GM12878 (cell line): ENCODE data around the gene NDST4. TPM values are rescaled to one million over a fixed set of nuclear protein-coding genes. Genes with fewer than 3 reads are reported as not detected.

ENCODE experiments used
- ATAC-seq: fragments of 200-7000 bp; cut with Tn5 transposase; 3 replicates; pipeline ENCODE4 v1.9.1; 2020; ENCODE audit warnings: mild to moderate bottlenecking, moderate library complexity
- BruUV-seq: library from RNA; stranded (reverse); fragments of 400-500 nt; replicated peaks from 2 replicates; lab custom pipeline; 2021; lab: Mats Ljungman, UMichigan
- CTCF ChIA-PET: fragments of 300-600 bp; sonication (Branson Sonifier 250); formaldehyde crosslinking; extraction: SDS; loops from one replicate; lab custom pipeline; 2021; ENCODE audit warnings: inconsistent platforms; lab: Yijun Ruan, JAX
- POLR2A ChIA-PET: fragments of 350-600 bp; formaldehyde crosslinking; extraction: SDS; loops from one replicate; lab custom pipeline; 2021; ENCODE audit warnings: inconsistent platforms; lab: Charles Lee
- RAD21 ChIA-PET: fragments of 300-600 bp; sonication (Branson Sonifier 250); formaldehyde crosslinking; loops from one replicate; lab custom pipeline; 2023; ENCODE audit warnings: antibody characterized with exemption; ENCODE audit not compliant: unreplicated experiment; lab: Charles Lee
- SMC1A ChIA-PET: fragments of 300-600 bp; sonication (Branson Sonifier 250); formaldehyde crosslinking; loops from one replicate; lab custom pipeline; 2023; ENCODE audit not compliant: unreplicated experiment, uncharacterized antibody; lab: Charles Lee
- DNase-seq: peaks from one replicate; pipeline ENCODE4 v3.0.0-alpha.2; 2011; ENCODE audit warnings: low read depth, low spot score
- FAIRE-seq: peaks from 3 replicates; lab custom pipeline; 2011; peaks lifted over from hg19 to GRCh38; lab: Jason Lieb, UNC
- H2AFZ ChIP-seq: 2 replicates; pipeline ENCODE4 v1.6.0; 2011; ENCODE audit warnings: low read depth, low read length, control low read depth; ENCODE audit not compliant: control insufficient read depth
- H3K27ac ChIP-seq: 2 replicates; pipeline ENCODE4 v1.5.1; 2011; ENCODE audit warnings: control low read depth; ENCODE audit not compliant: control insufficient read depth, insufficient read depth
- H3K27me3 ChIP-seq, 2 experiments: replicated peaks in 1 of 2; 2 replicates each; pipeline versions ENCODE4 v1.6.0 to v1.6.1; 2011; ENCODE audit warnings: low read length in 1 of 2; ENCODE audit not compliant: control insufficient read depth in 2 of 2, insufficient read depth in 2 of 2
- H3K36me3 ChIP-seq, 2 experiments: 2 replicates each; pipeline ENCODE4 v1.5.1; 2011; ENCODE audit warnings: low read length in 1 of 2; ENCODE audit not compliant: control insufficient read depth in 2 of 2, insufficient read depth in 2 of 2
- H3K4me1 ChIP-seq: 2 replicates; pipeline ENCODE4 v1.6.1; 2011; ENCODE audit warnings: mild to moderate bottlenecking, low read length, moderate library complexity, mixed read lengths; ENCODE audit not compliant: control insufficient read depth, insufficient read depth
- H3K4me2 ChIP-seq: 2 replicates; pipeline ENCODE4 v1.6.0; 2011; ENCODE audit warnings: control low read depth; ENCODE audit not compliant: control insufficient read depth, insufficient read depth
- H3K4me3 ChIP-seq: fragments of 200-600 bp; sonication (generic); 2 replicates; pipeline ENCODE4 v1.5.1; 2016
- H3K79me2 ChIP-seq: 2 replicates; pipeline ENCODE4 v1.6.0; 2011; ENCODE audit warnings: low read length; ENCODE audit not compliant: control insufficient read depth, insufficient read depth
- H3K9ac ChIP-seq: 2 replicates; pipeline ENCODE4 v1.8.0; 2011; ENCODE audit warnings: low read length, control low read depth, mixed read lengths; ENCODE audit not compliant: control insufficient read depth, insufficient read depth
- H3K9me3 ChIP-seq: replicated peaks from 3 replicates; pipeline ENCODE4 v1.5.1; 2011; ENCODE audit warnings: mild to moderate bottlenecking, low read length; ENCODE audit not compliant: control insufficient read depth, insufficient read depth
- H4K20me1 ChIP-seq: 2 replicates; pipeline ENCODE4 v1.6.0; 2011; ENCODE audit not compliant: control insufficient read depth, insufficient read depth
- RFX5 ChIP-seq: IDR thresholded peaks from 2 replicates; pipeline ENCODE4 v1.6.1; 2011; ENCODE audit warnings: low read depth, low read length, improper control_type of control experiment
- YY1 ChIP-seq: IDR thresholded peaks from 2 replicates; pipeline ENCODE4 v1.6.1; 2011; ENCODE audit warnings: low read depth, mild to moderate bottlenecking, low read length
- WGBS: methylation state at CpG from one replicate; pipeline ENCODE4 v1.1.6; 2016; ENCODE audit warnings: low lambda C conversion rate; ENCODE audit not compliant: insufficient replicate concordance, insufficient coverage; ENCODE audit errors: missing lambda C conversion rate; 5-methylcytosine and 5-hydroxymethylcytosine counted together
- in situ Hi-C: fragments of 300-500 bp; cut with MboI; formaldehyde crosslinking; loops from 9 replicates; pipeline ENCODE4 v1.14.3; 2018; ENCODE audit warnings: mixed read lengths
- intact Hi-C: fragments of 100-400 bp; cut with micrococcal nuclease; formaldehyde crosslinking; loops from one replicate; pipeline ENCODE4 v1.14.2; 2022; ENCODE audit not compliant: unreplicated experiment
- polyA plus RNA-seq, 11 experiments: library from polyadenylated mRNA; depleted of rRNA in 4 of 11; unstranded in 6 of 11; stranded (reverse) in 5 of 11; fragments of >200 nt; fragmentation: Nextera tagmentation in 4 of 11; fragmentation: Illumina TruSeq in 1 of 11; extraction: Ambion mirVana in 4 of 11; extraction: Trizol in 1 of 11; gene quantifications; 1 replicate in 1 of 11; 2 replicates in 10 of 11; pipeline versions ENCODE4 v1.2.1 to v1.2.3, GENCODE V29; 2011 to 2016; ENCODE audit warnings: inconsistent platforms in 2 of 11, missing spikeins in 2 of 11, low read depth in 1 of 11
- total RNA-seq, 4 experiments: library from RNA; depleted of rRNA in 3 of 4; stranded (reverse); fragments of >200 nt in 3 of 4; fragmentation: Illumina TruSeq in 1 of 4; extraction: Trizol in 1 of 4; gene quantifications; 2 replicates each; pipeline versions ENCODE4 v1.2.1 to v1.2.3, GENCODE V29; 2013 to 2021
- TF ChIP-seq, protein P1 (sequence below): fragments of 450-650 bp; IDR thresholded peaks from 2 replicates; pipeline ENCODE4 v1.6.1; 2018; ENCODE audit warnings: borderline replicate concordance, mild to moderate bottlenecking; ENCODE audit not compliant: partially characterized antibody

The NDST4 gene
- total and polyA plus RNA-seq, 10 of the 15 experiments (the other 5 are each of a cell fraction or from before 2014, with no cell fraction given) = 0.04 to 0.11 (median 0.07) TPM; not detected in 6

- TF ChIP-seq, protein P1, sequence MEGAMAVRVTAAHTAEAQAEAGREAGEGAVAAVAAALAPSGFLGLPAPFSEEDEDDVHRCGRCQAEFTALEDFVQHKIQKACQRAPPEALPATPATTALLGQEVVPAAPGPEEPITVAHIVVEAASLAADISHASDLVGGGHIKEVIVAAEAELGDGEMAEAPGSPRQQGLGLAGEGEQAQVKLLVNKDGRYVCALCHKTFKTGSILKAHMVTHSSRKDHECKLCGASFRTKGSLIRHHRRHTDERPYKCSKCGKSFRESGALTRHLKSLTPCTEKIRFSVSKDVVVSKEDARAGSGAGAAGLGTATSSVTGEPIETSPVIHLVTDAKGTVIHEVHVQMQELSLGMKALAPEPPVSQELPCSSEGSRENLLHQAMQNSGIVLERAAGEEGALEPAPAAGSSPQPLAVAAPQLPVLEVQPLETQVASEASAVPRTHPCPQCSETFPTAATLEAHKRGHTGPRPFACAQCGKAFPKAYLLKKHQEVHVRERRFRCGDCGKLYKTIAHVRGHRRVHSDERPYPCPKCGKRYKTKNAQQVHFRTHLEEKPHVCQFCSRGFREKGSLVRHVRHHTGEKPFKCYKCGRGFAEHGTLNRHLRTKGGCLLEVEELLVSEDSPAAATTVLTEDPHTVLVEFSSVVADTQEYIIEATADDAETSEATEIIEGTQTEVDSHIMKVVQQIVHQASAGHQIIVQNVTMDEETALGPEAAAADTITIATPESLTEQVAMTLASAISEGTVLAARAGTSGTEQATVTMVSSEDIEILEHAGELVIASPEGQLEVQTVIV = no peak
- TF ChIP-seq, all 136 proteins: peak for 0
These were observed 115.7 kb downstream of the NDST4 start (continued) for GRCh38 chr4:114997576-114998247.

DNA sequence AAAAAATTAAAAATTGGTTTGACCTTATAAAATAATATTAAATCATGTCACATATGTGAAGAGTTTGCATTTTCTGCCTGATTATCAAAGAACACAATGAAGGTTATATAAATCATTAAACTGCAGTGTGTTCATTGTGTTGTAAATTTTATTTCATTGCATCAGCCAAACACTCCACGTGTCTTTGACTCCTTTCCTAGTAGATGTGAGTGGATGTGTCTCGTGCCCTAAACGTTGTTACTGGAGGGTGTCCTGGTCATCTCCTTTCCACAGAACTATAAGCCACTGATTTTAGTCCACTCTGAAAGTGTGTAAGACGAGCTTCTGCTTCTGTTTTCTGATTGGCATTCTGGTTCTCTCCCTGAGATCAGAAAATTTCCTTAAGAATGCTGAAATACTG, 127.3 kb downstream of the NDST4 start:
- no peaks in the 10 kb centered on the region for H4K20me1 ChIP-seq
- no peaks in the 10 kb centered on the region for H3K4me1 ChIP-seq
- no TSS peak for BruUV-seq
- no peak overlapping the region for H3K4me3 ChIP-seq
- H2AFZ ChIP-seq = no peak overlapping the region
- H3K27ac ChIP-seq = no peak overlapping the region
- intact Hi-C loops = no loop called here
- DNase-seq (no peak), ATAC-seq (no peak), FAIRE-seq (no peak)
- ChIA-PET CTCF (no interaction called here), SMC1A (no interaction called here), POLR2A (no interaction called here), RAD21 (no interaction called here)
- TF ChIP-seq RFX5 = no peak
- no peak for TF ChIP-seq YY1
- H3K9me3 ChIP-seq = no peaks in the 10 kb centered on the region
- H3K79me2 ChIP-seq = no peaks in the 10 kb centered on the region
- in situ Hi-C loops = no loop called here
- H3K36me3 ChIP-seq = no peaks in the 10 kb centered on the region
- no peak overlapping the region for H3K9ac ChIP-seq
- WGBS = 5% methylated on average over 4 of the region's 4 CpGs
- no peak overlapping the region for H3K4me2 ChIP-seq
- H3K27me3 ChIP-seq = no peaks in the 10 kb centered on the region
